Islet of Langerhans (tissue), 1 donor: ENCODE results near the gene FOXB2.
"Not testable (repeated sequence)": the region's sequence is repeated elsewhere in the genome, so short reads cannot be mapped to it uniquely, and the experiment has no call there.

Source experiments
- FAIRE-seq: peaks from one replicate; lab custom pipeline; 2011; peaks lifted over from hg19 to GRCh38; lab: Jason Lieb, UNC

The FOXB2 gene

GRCh38 chr9:77016526-77017504 is 2.6 kb upstream of the FOXB2 start:
- FAIRE-seq, result no peak

- FAIRE-seq, result no peak
Measured at GRCh38 chr9:77017505-77017894, 2.0 kb upstream of the FOXB2 start.

DNA sequence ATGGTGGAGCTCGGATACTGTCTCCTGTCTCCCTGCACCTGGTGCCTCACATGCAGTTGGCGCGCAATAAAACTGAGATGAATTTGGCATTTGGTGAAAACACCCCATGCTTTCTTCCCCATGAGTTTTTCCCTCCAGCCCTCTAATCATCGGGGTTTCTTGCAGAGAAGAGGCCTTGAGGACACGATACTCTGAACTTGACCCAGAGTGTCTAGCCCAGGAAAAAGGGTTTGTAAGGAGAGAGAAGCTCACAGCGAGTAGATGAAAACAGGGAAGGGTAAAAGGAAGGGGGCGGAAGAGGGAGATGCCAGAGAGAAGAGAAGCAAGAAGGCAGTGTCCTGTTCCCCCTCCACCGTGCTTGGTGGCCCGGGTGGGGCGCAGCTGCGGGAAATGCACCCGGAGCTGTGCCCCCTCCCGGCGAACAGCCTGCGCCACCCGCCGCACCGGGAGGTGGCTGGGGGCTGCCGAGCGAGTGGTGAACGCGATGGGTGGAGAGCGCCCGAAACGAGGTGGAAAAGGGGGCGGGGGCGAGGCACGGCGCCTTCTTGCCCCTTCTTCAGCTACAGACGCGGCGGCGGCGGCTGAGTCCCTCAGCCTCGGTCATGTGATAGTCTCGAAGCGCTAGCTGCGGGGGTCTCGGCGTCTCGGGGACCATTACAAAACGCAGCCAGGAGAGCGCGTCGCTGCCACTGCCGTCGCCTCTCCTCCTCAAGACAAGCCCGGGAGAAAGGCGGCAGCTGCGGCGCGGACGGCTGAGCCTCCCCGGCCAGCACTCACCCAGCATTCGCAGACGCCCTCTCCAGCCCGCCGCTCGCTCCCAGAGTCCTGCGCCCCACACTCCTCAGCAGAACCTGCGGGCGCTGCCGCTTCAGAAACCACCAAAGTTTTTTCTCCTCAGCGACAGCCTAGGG is 1.1 kb upstream of the FOXB2 start:
- FAIRE-seq, result no peak

DNA sequence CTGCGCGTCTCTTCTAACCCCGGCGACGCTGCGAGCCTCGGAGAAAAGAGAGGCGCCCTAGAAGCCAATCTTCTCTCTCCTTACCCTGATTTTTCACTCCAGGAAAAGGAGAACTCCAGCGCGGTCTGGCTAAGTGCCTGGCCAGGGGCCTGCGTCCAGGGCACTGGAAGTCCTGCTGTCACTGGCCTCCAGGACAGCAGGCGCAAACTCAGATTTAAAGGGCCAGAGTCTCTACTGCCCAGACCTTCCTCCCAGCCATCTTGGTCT is 553 bp upstream of the FOXB2 start:
- no peak for FAIRE-seq

DNA sequence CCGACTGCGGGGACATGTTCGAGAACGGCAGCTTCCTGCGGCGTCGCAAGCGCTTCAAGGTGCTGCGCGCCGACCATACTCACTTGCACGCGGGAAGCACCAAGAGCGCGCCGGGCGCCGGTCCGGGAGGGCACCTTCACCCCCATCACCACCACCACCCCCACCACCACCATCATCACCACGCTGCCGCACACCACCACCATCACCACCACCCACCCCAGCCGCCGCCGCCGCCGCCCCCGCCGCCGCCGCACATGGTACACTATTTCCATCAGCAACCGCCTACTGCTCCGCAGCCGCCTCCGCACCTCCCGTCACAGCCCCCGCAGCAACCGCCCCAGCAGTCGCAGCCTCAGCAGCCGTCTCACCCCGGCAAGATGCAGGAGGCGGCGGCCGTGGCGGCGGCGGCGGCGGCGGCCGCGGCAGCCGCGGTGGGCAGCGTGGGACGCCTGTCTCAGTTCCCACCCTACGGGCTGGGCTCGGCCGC is 514 bp downstream of the FOXB2 start:
- FAIRE-seq, result no peak

DNA sequence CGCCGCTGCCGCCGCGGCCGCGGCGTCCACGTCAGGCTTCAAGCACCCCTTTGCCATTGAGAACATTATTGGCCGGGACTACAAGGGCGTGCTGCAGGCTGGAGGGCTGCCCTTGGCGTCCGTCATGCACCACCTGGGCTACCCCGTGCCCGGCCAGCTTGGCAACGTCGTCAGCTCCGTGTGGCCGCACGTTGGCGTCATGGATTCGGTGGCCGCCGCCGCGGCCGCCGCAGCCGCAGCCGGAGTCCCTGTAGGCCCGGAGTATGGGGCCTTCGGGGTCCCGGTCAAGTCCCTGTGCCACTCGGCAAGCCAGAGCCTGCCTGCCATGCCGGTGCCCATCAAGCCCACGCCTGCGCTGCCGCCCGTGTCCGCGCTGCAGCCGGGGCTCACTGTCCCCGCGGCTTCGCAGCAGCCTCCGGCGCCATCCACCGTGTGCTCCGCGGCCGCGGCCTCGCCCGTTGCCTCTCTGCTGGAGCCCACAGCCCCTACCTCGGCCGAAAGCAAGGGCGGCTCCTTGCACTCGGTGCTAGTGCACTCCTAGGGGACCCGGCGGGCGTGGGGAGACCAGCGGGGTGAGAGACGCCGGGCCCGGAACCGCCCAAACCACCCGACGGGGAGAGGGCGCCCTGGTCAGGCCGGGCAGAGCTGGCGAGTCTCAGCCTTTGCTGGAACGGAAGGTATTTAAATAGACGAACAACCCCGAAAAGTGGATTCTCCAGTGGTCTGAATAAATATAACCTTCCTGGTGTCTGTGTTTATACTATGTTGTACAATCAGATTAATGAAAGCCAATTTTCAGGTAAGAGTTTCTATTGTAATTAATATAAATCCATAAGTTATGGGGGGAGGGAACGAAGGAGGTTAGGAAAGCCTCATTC is 1.2 kb downstream of the FOXB2 start:
- FAIRE-seq, result no peak

- no peak for FAIRE-seq
Measured at GRCh38 chr9:77021291-77021894, 1.9 kb downstream of the FOXB2 start.

GRCh38 chr9:77021922-77022782 is 2.7 kb downstream of the FOXB2 start:
- FAIRE-seq, result no peak

GRCh38 chr9:77022783-77023440 is 3.5 kb downstream of the FOXB2 start:
- no peak for FAIRE-seq

DNA sequence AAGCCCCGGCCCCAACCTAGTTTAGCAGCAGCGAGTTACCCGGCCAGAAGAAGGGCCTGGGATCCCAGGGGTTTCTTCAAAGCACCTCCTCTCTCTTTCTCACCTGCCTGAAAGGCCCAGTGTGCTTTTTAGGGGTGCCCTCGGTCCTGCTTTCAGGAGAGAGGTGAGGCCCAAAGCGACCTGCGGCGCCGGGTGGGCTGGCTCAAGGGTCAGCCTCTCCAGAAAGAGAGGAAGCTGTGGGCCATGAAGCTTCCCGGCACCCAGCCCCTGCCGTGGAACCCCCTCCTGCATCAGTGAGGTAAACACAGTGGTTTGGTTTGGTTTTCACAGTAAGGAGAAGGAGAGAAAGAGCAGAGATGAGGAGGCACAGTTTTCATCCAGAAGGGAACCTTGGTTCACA is 4.3 kb downstream of the FOXB2 start:
- no peak for FAIRE-seq

DNA sequence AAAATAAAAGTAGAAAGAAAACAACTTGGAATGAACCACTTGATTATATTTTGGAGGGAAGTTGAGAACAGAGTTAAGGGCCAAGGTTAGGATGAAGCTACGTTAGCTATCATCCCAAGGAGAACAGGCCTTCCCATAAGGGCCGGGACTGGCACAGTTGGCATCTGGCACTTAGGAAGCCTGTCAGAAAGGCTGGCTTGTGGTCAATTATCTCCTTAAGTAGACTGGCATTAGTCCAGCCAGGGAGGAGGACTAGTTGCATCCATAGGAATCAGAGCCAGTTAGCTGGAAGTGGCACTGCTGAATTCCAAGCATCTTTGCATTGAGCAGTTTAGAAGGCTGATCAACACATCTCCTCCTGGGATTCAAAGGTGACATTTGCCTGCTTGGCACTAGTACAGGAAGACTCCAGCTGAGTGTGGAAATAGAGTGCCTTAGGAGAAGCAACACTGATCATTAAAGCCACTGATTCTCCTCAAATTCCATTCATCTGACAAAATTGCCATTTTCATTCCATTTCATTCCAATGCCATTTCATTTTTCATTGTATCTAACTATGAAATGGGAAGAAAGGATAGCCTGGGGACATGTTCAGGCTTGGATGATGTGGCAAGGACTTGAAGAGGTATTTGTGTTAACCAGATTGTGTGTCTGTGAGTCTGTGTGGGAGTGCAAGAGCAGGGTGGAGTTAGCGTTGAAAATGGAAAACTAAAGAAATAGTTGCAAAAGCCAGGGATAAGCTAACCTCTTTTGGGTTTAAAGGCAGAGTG is 5.5 kb downstream of the FOXB2 start:
- no peak for FAIRE-seq

GRCh38 chr9:77028478-77028877 is 9.0 kb downstream of the FOXB2 start:
- FAIRE-seq, result no peak

DNA sequence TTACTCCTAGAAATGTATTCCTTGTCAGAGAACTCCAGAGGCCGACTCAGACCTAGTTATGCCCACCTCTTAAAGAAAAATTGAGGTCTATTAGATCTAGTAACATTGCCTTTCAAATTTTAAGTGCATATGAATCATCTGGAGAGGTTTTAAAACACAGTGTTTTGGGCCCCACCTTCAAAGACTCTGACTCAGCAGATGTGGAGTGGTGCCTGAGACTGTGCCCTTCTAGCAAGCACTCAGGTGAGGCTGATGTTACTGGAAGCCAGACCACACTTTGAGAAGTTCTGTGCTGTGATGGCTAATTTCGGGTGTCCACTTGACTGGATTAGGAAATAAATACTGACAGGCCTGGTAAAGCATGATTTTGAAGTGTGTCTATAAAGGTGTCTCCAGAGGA is 10.6 kb downstream of the FOXB2 start:
- FAIRE-seq, result no peak

DNA sequence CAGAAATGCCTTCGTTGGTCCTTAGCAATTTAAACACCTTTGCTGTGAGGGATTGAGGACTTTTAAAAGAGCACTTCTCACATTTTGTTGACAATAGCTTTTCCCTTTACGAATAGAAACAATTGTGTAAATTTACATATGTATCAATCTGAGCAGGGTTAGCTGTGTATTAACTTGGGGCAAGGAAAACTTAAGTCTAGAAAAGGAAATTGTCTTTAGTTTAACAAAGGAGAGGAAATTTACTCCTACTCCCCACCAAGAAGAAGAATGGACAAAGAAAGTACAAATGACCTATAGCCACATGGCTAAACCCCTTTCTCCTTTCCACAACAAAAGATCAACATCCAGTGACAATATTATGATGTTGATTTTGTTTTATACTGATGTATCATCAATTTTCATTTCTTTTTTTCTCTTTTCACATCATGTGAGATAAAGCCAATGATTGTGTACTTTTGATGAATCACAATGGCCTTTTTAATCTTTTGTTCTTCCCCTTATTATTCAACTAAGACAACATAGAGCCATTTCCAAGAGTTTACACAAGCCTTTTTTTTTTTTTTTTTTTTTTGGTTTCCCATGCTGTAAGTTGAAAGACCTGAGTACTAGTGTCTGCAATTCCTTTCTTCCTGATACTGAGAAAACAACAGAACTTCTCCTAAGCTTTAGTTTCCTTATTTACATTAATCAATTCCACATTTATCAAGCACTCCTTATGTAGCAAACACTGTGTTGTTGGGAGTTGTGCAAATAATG is 19.0 kb downstream of the FOXB2 start:
- no peak for FAIRE-seq

GRCh38 chr9:77040340-77040739 is 20.9 kb downstream of the FOXB2 start:
- no peak for FAIRE-seq

DNA sequence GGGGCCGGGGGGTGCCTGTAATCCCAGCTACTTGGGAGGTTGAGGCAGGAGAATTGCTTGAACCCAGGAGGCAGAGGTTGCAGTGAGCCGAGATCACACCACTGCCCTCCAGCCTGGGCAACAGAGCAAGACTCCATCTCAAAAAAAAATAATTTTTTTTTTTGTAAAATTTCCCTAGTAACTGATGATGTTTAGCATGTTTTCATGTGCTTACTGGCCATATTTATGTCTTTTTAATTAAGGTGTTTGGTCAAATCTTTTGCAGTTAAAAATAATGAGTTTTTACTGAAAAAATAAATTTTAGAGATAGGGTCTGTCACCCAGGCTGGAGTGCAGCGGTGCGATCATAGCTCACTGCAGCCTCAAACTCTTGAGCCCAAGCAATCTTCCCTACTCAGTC is 24.3 kb downstream of the FOXB2 start:
- FAIRE-seq, result not testable (repeated sequence)

- FAIRE-seq, result not testable (repeated sequence)
Measured at GRCh38 chr9:77060681-77061080, 41.2 kb downstream of the FOXB2 start.

GRCh38 chr9:77063645-77064285 is 44.3 kb downstream of the FOXB2 start:
- FAIRE-seq, result no peak
